ENCODE results near the gene BRAF.

Gene BRAF

DNA sequence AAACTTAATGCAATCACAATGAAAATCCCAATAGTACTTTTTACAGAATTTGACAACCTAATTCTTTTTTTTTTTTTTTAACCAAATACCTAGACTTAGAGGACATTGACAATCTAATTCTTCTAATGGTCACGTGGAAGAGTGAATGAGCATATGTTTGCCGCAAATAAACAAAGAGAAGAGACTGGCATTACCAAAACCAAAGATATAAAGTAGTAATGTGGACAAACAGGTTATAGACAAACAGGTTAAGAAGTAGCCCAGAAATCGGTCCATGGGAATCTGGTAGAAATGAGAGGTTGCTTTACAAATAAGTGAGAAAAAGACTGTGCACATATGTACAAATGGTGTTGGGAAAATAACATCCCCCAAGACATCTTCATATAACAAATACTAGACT, 27.7 kb downstream of the BRAF start (continued):
- no peak for TF ChIP-seq ZFP3 (tag by site-specific recombination; IDR thresholded peaks at IDR 0.05; ENCODE audit: low read depth)
- TF ChIP-seq ZNF488 (tag by site-specific recombination; IDR thresholded peaks at IDR 0.05): no peak

DNA sequence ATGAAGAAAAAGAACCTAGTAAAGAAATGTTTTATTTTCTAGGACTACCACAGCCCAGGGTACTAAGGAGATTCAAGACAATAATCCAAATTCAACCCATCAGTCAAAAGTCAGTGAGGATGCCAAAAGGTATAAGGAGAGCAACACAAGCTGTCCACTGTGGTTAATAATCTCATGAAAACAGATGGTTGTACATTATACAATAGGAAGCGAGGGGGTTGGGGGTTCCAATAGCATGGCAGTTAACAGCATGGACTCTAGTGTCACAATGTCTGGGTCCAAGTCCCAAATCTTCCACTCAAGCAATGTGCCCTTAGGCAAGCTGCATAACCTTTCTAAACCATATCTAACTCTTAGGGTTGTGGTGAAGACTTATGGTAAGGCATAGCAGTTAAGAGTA, 35.1 kb downstream of the BRAF start:
- POLR2A ChIA-PET: no interaction called here
- H3K4me3 ChIP-seq (ENCODE audit: low read depth, low read length): no peak overlapping the region

DNA sequence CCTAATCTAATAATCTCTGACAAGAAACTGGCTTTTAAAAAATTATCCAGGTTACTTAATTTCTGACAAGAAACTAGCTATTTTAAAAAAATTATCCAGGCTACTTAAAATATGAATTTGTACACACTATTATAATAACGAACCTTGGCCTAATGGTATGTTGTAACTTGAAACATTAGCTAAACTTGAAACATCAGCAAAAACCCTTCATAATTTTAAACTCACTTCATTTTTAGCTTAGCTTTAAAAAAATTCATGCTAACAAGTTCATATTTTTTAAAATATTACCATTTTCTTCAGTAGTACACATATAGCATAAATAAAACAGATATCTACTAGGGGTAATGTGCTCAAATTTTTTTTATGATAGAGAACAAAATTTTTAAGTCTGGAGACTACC, 35.6 kb downstream of the BRAF start:
- ChIA-PET POLR2A (no interaction called here), CTCF (interaction anchor here (1.2 kb wide), 1 partner anchor 9 kb away, joined by 3 read pairs; no protein-coding TSS in a partner anchor)
- H3K4me1 ChIP-seq (ENCODE audit: control insufficient read depth, insufficient read depth, low read length): peaks cover 2% of the 10 kb centered on the region; the same call in 1 of the 2 replicates
- H3K4me3 ChIP-seq (ENCODE audit: low read depth, low read length): no peak overlapping the region
- no peak overlapping the region for H3K27ac ChIP-seq (ENCODE audit: extremely low read depth, low read depth, low read length)
- H3K36me3 ChIP-seq (ENCODE audit: control insufficient read depth in 2 of 2, insufficient read depth in 1 of 2, low read length in 2 of 2): no peaks in the 10 kb centered on the region
- no peaks in the 10 kb centered on the region for H3K9me3 ChIP-seq (ENCODE audit: control insufficient read depth, insufficient read depth, low read depth, low read length)
- TF ChIP-seq KLF17 (tag by site-specific recombination; IDR thresholded peaks at IDR 0.05) (no peak), GLI2 (tag by site-specific recombination; IDR thresholded peaks at IDR 0.05; ENCODE audit: borderline replicate concordance, low read depth) (no peak), ZNF274 (IDR thresholded peaks at IDR 0.05; ENCODE audit: low read length) (no peak), ZNF274 (tag by site-specific recombination; IDR thresholded peaks at IDR 0.05; ENCODE audit: borderline replicate concordance) (no peak), CTCF (tag by site-specific recombination; IDR thresholded peaks at IDR 0.05) (no peak), PATZ1 (tag by site-specific recombination; IDR thresholded peaks at IDR 0.05) (no peak), YY2 (tag by site-specific recombination; IDR thresholded peaks at IDR 0.05) (no peak), ZNF433 (tag by site-specific recombination; IDR thresholded peaks at IDR 0.05; ENCODE audit: low read depth) (no peak), HOXD13 (CRISPR knock-in tag; IDR thresholded peaks at IDR 0.05; ENCODE audit: borderline replicate concordance) (no peak), ZNF114 (tag by site-specific recombination; IDR thresholded peaks at IDR 0.05) (no peak), ZNF394 (tag by site-specific recombination; IDR thresholded peaks at IDR 0.05; ENCODE audit: borderline replicate concordance) (no peak), SALL2 (tag by site-specific recombination; IDR thresholded peaks at IDR 0.05; ENCODE audit: borderline replicate concordance) (no peak)

More for the DNA sequence above, 35.1 kb downstream of the BRAF start:
- CTCF ChIA-PET: interaction anchor here (0.9 to 1.2 kb wide), 2 partner anchors 9 to 10 kb away, joined by 3 read pairs; no protein-coding TSS in a partner anchor
- Histone ChIP-seq H3K27ac (ENCODE audit: extremely low read depth, low read depth, low read length) (no peak overlapping the region), H3K36me3 (ENCODE audit: control insufficient read depth in 2 of 2, insufficient read depth in 1 of 2, low read length in 2 of 2) (no peaks in the 10 kb centered on the region), H3K4me1 (ENCODE audit: control insufficient read depth, insufficient read depth, low read length) (peaks cover 2% of the 10 kb centered on the region; the same call in 1 of the 2 replicates), H3K9me3 (ENCODE audit: control insufficient read depth, insufficient read depth, low read depth, low read length) (no peaks in the 10 kb centered on the region)
- TF ChIP-seq ZNF292 (tag by site-specific recombination; IDR thresholded peaks at IDR 0.05; ENCODE audit: borderline replicate concordance, low read depth): no peak
- TF ChIP-seq ZNF501 (tag by site-specific recombination; IDR thresholded peaks at IDR 0.05): no peak
- no peak for TF ChIP-seq KLF9 (tag by site-specific recombination; IDR thresholded peaks at IDR 0.05; ENCODE audit: low read depth)
- TF ChIP-seq ZNF350 (tag by site-specific recombination; IDR thresholded peaks at IDR 0.05): no peak
- TF ChIP-seq ZNF335 (tag by site-specific recombination; conservative IDR thresholded peaks at IDR 0.05): no peak
- TF ChIP-seq ZNF692 (tag by site-specific recombination; IDR thresholded peaks at IDR 0.05): no peak
- no peak for TF ChIP-seq ZIC2 (tag by site-specific recombination; IDR thresholded peaks at IDR 0.05)
- no peak for TF ChIP-seq ZNF112 (tag by site-specific recombination; IDR thresholded peaks at IDR 0.05)
- TF ChIP-seq, protein P1, sequence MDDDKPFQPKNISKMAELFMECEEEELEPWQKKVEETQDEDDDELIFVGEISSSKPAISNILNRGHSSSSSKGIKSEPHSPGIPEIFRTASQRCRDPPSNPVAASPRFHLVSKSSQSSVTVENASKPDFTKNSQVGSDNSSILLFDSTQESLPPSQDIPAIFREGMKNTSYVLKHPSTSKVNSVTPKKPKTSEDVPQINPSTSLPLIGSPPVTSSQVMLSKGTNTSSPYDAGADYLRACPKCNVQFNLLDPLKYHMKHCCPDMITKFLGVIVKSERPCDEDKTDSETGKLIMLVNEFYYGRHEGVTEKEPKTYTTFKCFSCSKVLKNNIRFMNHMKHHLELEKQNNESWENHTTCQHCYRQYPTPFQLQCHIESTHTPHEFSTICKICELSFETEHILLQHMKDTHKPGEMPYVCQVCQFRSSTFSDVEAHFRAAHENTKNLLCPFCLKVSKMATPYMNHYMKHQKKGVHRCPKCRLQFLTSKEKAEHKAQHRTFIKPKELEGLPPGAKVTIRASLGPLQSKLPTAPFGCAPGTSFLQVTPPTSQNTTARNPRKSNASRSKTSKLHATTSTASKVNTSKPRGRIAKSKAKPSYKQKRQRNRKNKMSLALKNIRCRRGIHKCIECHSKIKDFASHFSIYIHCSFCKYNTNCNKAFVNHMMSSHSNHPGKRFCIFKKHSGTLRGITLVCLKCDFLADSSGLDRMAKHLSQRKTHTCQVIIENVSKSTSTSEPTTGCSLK (tag by site-specific recombination; IDR thresholded peaks at IDR 0.05): no peak
- TF ChIP-seq ZNF48 (tag by site-specific recombination; IDR thresholded peaks at IDR 0.05): no peak

Measured in HEK293 (cell line).